Ectodermal cell (in vitro differentiated cells): Measurements from ENCODE around the gene CLEC16A.

ENCODE experiments used
- H3K27ac ChIP-seq: 2 replicates; pipeline ENCODE4 v1.7.0; 2013; ENCODE audit warnings: mild to moderate bottlenecking, low read depth, low read length; ENCODE audit not compliant: insufficient read depth, poor library complexity, severe bottlenecking
- H3K27me3 ChIP-seq: 2 replicates; pipeline ENCODE4 v1.7.0; 2013; ENCODE audit warnings: mild to moderate bottlenecking, low read length; ENCODE audit not compliant: insufficient read depth, control insufficient read depth, poor library complexity, severe bottlenecking
- H3K36me3 ChIP-seq: one replicate; pipeline ENCODE4 v1.7.0; 2013; ENCODE audit warnings: low read length; ENCODE audit not compliant: control insufficient read depth, insufficient read depth
- H3K4me1 ChIP-seq: one replicate; pipeline ENCODE4 v1.7.0; 2013; ENCODE audit warnings: low read length; ENCODE audit not compliant: control insufficient read depth, insufficient read depth
- H3K4me3 ChIP-seq: 2 replicates; pipeline ENCODE4 v1.7.0; 2013; ENCODE audit warnings: low read depth, low read length, control low read depth; ENCODE audit not compliant: insufficient read depth
- H3K9me3 ChIP-seq: 2 replicates; pipeline ENCODE4 v1.7.0; 2013; ENCODE audit warnings: mild to moderate bottlenecking, low read length, moderate library complexity; ENCODE audit not compliant: control insufficient read depth
- WGBS, 2 experiments: methylation state at CpG; one replicate each; pipeline ENCODE4 v1.1.7; 2013; ENCODE audit warnings: missing lambda C conversion rate in 2 of 2; 5-methylcytosine and 5-hydroxymethylcytosine counted together

The CLEC16A gene

GRCh38 chr16:11047057-11047456 is 102.7 kb downstream of the CLEC16A start:
- H3K27me3 ChIP-seq: no peaks in the 10 kb centered on the region
- no peaks in the 10 kb centered on the region for H3K4me1 ChIP-seq
- H3K4me3 ChIP-seq: no peak overlapping the region
- no peaks in the 10 kb centered on the region for H3K36me3 ChIP-seq
- H3K27ac ChIP-seq: no peak overlapping the region
- 99% methylated on average over 4 of the region's 4 CpGs for WGBS, 2 experiments
- H3K9me3 ChIP-seq: no peaks in the 10 kb centered on the region

- Histone ChIP-seq H3K36me3 (no peaks in the 10 kb centered on the region), H3K27me3 (no peaks in the 10 kb centered on the region), H3K4me1 (no peaks in the 10 kb centered on the region), H3K9me3 (no peaks in the 10 kb centered on the region), H3K27ac (no peak overlapping the region), H3K4me3 (no peak overlapping the region)
- 89 to 90% methylated on average over 21 of the region's 21 CpGs for WGBS, 2 experiments
These were observed 103.8 kb downstream of the CLEC16A start for GRCh38 chr16:11047939-11048800.

- H3K36me3 ChIP-seq: no peaks in the 10 kb centered on the region
These were observed 105.2 kb downstream of the CLEC16A start for GRCh38 chr16:11049396-11050059.

GRCh38 chr16:11050536-11050935 is 106.2 kb downstream of the CLEC16A start:
- 92 to 93% methylated on average over 7 of the region's 7 CpGs for WGBS, 2 experiments
- no peaks in the 10 kb centered on the region for H3K9me3 ChIP-seq
- H3K4me3 ChIP-seq: no peak overlapping the region

More at GRCh38 chr16:11049396-11050059, 105.2 kb downstream of the CLEC16A start:
- Histone ChIP-seq H3K27me3 (no peaks in the 10 kb centered on the region), H3K4me3 (no peak overlapping the region), H3K27ac (no peak overlapping the region), H3K4me1 (no peaks in the 10 kb centered on the region), H3K9me3 (no peaks in the 10 kb centered on the region)
- 56 to 63% methylated on average over 3 of the region's 3 CpGs for WGBS, 2 experiments

GRCh38 chr16:11050944-11051343 is 106.6 kb downstream of the CLEC16A start:
- Histone ChIP-seq H3K9me3 (no peaks in the 10 kb centered on the region), H3K36me3 (no peaks in the 10 kb centered on the region), H3K4me1 (no peaks in the 10 kb centered on the region), H3K27ac (no peak overlapping the region), H3K27me3 (no peaks in the 10 kb centered on the region), H3K4me3 (no peak overlapping the region)
- WGBS, 2 experiments: 81 to 85% methylated on average over 7 of the region's 7 CpGs

More at GRCh38 chr16:11050536-11050935, 106.2 kb downstream of the CLEC16A start:
- Histone ChIP-seq H3K27me3 (no peaks in the 10 kb centered on the region), H3K27ac (no peak overlapping the region), H3K36me3 (no peaks in the 10 kb centered on the region), H3K4me1 (no peaks in the 10 kb centered on the region)

- Histone ChIP-seq H3K27ac (no peak overlapping the region), H3K27me3 (no peaks in the 10 kb centered on the region), H3K36me3 (no peaks in the 10 kb centered on the region), H3K4me1 (no peaks in the 10 kb centered on the region), H3K4me3 (no peak overlapping the region), H3K9me3 (no peaks in the 10 kb centered on the region)
- WGBS, 2 experiments: 93 to 94% methylated on average over 11 of the region's 11 CpGs
These were observed 107.1 kb downstream of the CLEC16A start for GRCh38 chr16:11051430-11051829.

GRCh38 chr16:11051879-11052808 is 107.8 kb downstream of the CLEC16A start:
- no peak overlapping the region for H3K4me3 ChIP-seq
- no peak overlapping the region for H3K27ac ChIP-seq
- H3K4me1 ChIP-seq: no peaks in the 10 kb centered on the region
- H3K27me3 ChIP-seq: no peaks in the 10 kb centered on the region
- no peaks in the 10 kb centered on the region for H3K9me3 ChIP-seq
- H3K36me3 ChIP-seq: no peaks in the 10 kb centered on the region
- 95% methylated on average over 17 of the region's 17 CpGs for WGBS, 2 experiments

GRCh38 chr16:11053916-11054460 is 109.6 kb downstream of the CLEC16A start:
- no peaks in the 10 kb centered on the region for H3K9me3 ChIP-seq
- no peaks in the 10 kb centered on the region for H3K36me3 ChIP-seq
- H3K27me3 ChIP-seq: no peaks in the 10 kb centered on the region
- WGBS, 2 experiments: 92 to 93% methylated on average over 6 of the region's 6 CpGs
- H3K4me3 ChIP-seq: no peak overlapping the region
- H3K27ac ChIP-seq: no peak overlapping the region
- H3K4me1 ChIP-seq: no peaks in the 10 kb centered on the region

GRCh38 chr16:11056090-11056992 is 112.0 kb downstream of the CLEC16A start:
- Histone ChIP-seq H3K9me3 (no peaks in the 10 kb centered on the region), H3K4me3 (no peak overlapping the region), H3K36me3 (no peaks in the 10 kb centered on the region), H3K27ac (no peak overlapping the region), H3K4me1 (no peaks in the 10 kb centered on the region), H3K27me3 (no peaks in the 10 kb centered on the region)
- WGBS, 2 experiments: 82 to 85% methylated on average over 10 of the region's 11 CpGs
